Skeletal muscle tissue (tissue), 4 donors: ENCODE data around the gene FAM118A. TPM values are rescaled to one million over a fixed set of nuclear protein-coding genes. Genes with fewer than 3 reads are reported as not detected.
"Not testable (repeated sequence)": the region's sequence is repeated elsewhere in the genome, so short reads cannot be mapped to it uniquely, and the experiment has no call there.

Experiments used
- H3K27ac ChIP-seq: one replicate; pipeline ENCODE4 v1.7.0; 2013; ENCODE audit warnings: mild to moderate bottlenecking, low read depth, low read length, inconsistent platforms
- H3K27me3 ChIP-seq, 3 donors: one replicate each; pipeline ENCODE4 v1.7.0; 2013; ENCODE audit warnings: low read length in 3 of 3; ENCODE audit not compliant: control insufficient read depth in 3 of 3, insufficient read depth in 3 of 3
- H3K36me3 ChIP-seq, 3 donors: one replicate each; pipeline ENCODE4 v1.7.0; 2013; ENCODE audit warnings: low read length in 3 of 3; ENCODE audit not compliant: control insufficient read depth in 3 of 3, insufficient read depth in 3 of 3
- H3K4me1 ChIP-seq, 3 donors: one replicate each; pipeline ENCODE4 v1.7.0; 2013; ENCODE audit warnings: low read length in 3 of 3, mild to moderate bottlenecking in 3 of 3; ENCODE audit not compliant: control insufficient read depth in 3 of 3, insufficient read depth in 3 of 3
- H3K4me3 ChIP-seq, 3 donors: one replicate each; pipeline ENCODE4 v1.7.0; 2013; ENCODE audit warnings: low read length in 3 of 3
- H3K9ac ChIP-seq, 3 donors: one replicate each; pipeline ENCODE4 v1.7.0; 2013; ENCODE audit warnings: low read length in 3 of 3, mild to moderate bottlenecking in 3 of 3, moderate library complexity in 2 of 3, low read depth in 1 of 3
- H3K9me3 ChIP-seq, 3 donors: one replicate each; pipeline ENCODE4 v1.7.0; 2013; ENCODE audit warnings: low read length in 3 of 3; ENCODE audit not compliant: control insufficient read depth in 3 of 3
- total RNA-seq: library from RNA; depleted of rRNA; stranded (reverse); fragments of >200 nt; gene quantifications from one replicate; pipeline ENCODE4 v1.2.3, GENCODE V29; 2014
- donor health status: Osteomylitis.

FAM118A gene
- total RNA-seq, 1 donor from 2014 or later: 17.2 TPM

- not testable (repeated sequence) for H3K4me3 ChIP-seq, H3K9me3 ChIP-seq, H3K27ac ChIP-seq, H3K36me3 ChIP-seq, H3K9ac ChIP-seq, H3K4me1 ChIP-seq, H3K27me3 ChIP-seq
These were observed 43.0 kb downstream of the FAM118A start for GRCh38 chr22:45352757-45353156.

DNA sequence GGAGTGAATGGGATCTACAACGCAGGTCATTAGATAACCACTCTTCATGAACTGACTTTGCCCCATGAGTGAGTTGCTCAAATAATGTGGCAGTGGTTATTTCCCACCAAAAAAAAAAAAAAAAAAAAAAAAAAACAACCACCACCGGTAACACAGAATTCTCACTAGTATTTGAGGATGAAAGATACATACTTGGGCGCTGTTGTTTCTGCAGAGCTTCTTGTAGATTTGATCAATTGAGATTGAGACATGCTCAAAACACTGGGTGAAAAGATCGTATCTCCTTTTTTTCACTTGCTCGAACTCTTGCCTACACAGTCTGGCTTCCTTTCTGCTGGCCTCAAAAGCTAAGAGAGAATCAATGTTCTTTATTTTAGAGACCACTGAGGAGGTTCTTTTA lies 44.1 kb downstream of the FAM118A start:
- Histone ChIP-seq H3K27me3 (no peaks in the 10 kb centered on the region), H3K36me3 (no peaks in the 10 kb centered on the region), H3K27ac (no peak overlapping the region), H3K4me3 (no peak overlapping the region), H3K4me1 (no peaks in the 10 kb centered on the region), H3K9ac (no peak overlapping the region), H3K9me3 (no peaks in the 10 kb centered on the region)

DNA sequence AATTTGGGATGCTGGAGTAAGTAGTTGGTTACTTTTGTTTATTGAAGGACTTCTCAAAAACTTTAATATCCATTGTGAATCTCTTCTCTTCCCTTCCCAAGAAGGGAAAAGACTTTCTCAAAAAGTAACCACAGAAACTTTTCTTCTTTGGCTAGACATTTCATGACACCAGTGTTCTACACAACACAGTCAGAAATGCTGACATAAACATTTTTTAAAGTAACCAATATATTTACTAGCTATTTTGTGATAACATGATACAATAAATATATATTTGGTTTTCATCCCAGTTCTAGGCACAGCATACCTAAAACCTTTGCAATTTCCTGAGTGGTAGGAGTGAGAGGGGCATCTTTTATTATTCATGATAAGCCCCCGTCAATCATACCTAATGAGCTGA lies 47.8 kb downstream of the FAM118A start:
- Histone ChIP-seq H3K4me3 (no peak overlapping the region), H3K27ac (no peak overlapping the region), H3K9me3 (no peaks in the 10 kb centered on the region), H3K27me3 (peaks cover 0 to 4% (median 3%) of the 10 kb centered on the region in 3 donors), H3K36me3 (no peaks in the 10 kb centered on the region), H3K4me1 (no peaks in the 10 kb centered on the region), H3K9ac (no peak overlapping the region)

- H3K9ac ChIP-seq: no peak overlapping the region
- no peaks in the 10 kb centered on the region for H3K36me3 ChIP-seq
- no peaks in the 10 kb centered on the region for H3K9me3 ChIP-seq
- H3K27ac ChIP-seq: no peak overlapping the region
- H3K27me3 ChIP-seq: peaks cover 0 to 4% (median 3%) of the 10 kb centered on the region in 3 donors
- no peaks in the 10 kb centered on the region for H3K4me1 ChIP-seq
- no peak overlapping the region for H3K4me3 ChIP-seq
These were observed 48.4 kb downstream of the FAM118A start for GRCh38 chr22:45358127-45358526.

DNA sequence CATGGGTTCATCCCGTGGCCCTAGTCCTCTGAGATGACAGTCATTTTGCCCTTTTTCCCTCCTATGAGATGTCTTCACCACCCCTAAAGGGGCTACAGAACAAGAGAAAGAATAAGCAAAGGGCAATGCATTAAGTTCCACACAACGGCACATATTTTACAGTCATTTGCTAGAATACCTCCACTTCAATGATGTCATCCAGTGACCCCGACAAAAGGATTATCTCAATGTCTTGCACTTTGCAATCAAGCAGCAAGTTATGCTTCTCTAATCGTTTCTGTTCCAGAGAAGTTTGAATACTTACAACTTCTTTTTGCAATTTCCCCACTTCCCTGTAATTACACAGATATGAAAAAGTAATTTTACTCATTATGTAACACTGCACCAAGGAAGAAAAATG lies 49.9 kb downstream of the FAM118A start:
- no peaks in the 10 kb centered on the region for H3K9me3 ChIP-seq
- H3K36me3 ChIP-seq: no peaks in the 10 kb centered on the region
- peaks cover 0 to 4% (median 3%) of the 10 kb centered on the region in 3 donors for H3K27me3 ChIP-seq
- no peak overlapping the region for H3K9ac ChIP-seq
- no peak overlapping the region for H3K4me3 ChIP-seq
- no peak overlapping the region for H3K27ac ChIP-seq
- no peaks in the 10 kb centered on the region for H3K4me1 ChIP-seq

DNA sequence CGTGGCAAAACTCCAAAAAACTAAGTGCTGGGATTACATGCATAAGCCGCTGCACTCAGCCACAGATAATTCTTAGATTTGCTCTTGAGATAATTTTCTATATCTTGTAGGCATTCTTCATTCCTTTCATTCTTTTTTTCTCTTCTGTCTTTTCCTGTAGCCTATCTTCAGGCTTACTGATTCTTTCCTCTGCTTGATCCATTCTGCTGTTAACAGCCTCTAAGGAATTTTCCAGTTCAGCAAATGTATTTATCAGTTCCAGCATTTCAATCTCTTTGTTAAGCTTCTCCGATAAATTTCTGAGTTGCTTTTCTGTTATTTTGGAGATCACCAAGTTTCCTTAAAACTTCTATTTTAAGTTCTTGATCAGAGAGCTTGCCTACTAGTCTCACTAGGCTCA lies 57.0 kb downstream of the FAM118A start:
- Histone ChIP-seq H3K9ac (no peak overlapping the region), H3K27ac (no peak overlapping the region), H3K36me3 (no peaks in the 10 kb centered on the region), H3K27me3 (peaks cover 0 to 3% (median 0%) of the 10 kb centered on the region in 3 donors), H3K4me3 (no peak overlapping the region), H3K9me3 (no peaks in the 10 kb centered on the region), H3K4me1 (no peaks in the 10 kb centered on the region)

DNA sequence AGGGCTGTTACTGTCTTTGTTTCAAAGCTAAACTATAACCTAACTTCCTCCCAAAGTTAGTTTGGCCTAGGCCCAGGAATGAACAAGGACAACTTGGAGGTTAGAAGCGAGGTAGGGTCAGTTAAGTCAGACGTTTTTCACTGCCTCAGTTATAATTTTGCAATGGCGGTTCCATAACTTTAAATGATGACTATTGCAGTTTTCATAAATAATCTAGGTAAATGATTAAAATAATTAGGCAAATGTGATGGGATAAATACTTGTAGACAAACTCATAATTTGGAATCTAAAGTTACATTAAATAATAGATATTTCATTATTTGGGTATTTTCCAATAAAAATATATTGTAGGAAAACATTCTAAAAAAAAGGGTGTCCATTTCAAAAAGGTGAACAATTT lies 63.9 kb downstream of the FAM118A start:
- H3K27ac ChIP-seq, H3K36me3 ChIP-seq, H3K9me3 ChIP-seq, H3K27me3 ChIP-seq, H3K4me1 ChIP-seq, H3K9ac ChIP-seq, H3K4me3 ChIP-seq: not testable (repeated sequence)

DNA sequence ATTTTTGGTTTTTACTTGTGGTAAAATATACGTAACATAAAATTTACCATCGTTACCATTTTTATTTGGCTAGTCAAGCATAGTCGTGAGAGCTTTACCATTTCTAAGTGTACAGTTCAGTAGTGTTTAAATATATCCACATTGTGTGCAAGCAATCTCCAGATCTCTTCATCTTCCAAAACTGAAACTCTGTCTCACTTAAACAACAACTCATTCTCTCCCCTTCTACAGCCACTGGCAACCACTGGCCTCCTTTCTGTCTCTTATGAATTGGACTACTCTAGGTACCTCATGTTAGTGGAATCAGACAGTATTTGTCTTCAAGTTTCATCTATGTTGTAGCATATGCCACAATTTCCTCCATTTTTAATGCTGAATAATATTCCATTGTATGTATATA lies 66.3 kb downstream of the FAM118A start:
- Histone ChIP-seq H3K9ac (no peak overlapping the region), H3K27me3 (no peaks in the 10 kb centered on the region), H3K4me1 (no peaks in the 10 kb centered on the region), H3K9me3 (no peaks in the 10 kb centered on the region), H3K4me3 (no peak overlapping the region), H3K36me3 (no peaks in the 10 kb centered on the region), H3K27ac (no peak overlapping the region)

DNA sequence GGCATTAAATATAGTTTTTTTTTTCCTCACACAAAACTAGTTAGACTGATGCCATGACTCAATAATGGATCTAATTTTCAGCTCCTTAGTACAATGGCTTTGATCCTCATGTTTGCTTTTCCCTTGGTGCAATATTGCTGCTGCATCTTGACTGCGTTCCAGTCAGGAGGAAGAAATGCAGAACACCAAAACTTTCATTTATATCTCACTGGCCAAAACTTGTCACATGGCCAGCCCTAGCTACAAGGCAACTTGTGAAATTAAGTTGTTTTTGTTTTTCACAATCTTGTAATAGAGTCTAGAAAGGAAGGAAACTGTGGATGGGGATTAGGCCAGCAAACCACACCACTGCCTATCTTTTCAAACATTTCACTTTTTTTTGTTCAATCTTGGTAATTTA lies 67.0 kb downstream of the FAM118A start:
- no peak overlapping the region for H3K4me3 ChIP-seq
- H3K27ac ChIP-seq: no peak overlapping the region
- no peaks in the 10 kb centered on the region for H3K4me1 ChIP-seq
- no peaks in the 10 kb centered on the region for H3K36me3 ChIP-seq
- H3K27me3 ChIP-seq: no peaks in the 10 kb centered on the region
- H3K9me3 ChIP-seq: no peaks in the 10 kb centered on the region
- no peak overlapping the region for H3K9ac ChIP-seq

- Histone ChIP-seq H3K4me1 (no peaks in the 10 kb centered on the region), H3K36me3 (no peaks in the 10 kb centered on the region), H3K27ac (no peak overlapping the region), H3K27me3 (no peaks in the 10 kb centered on the region), H3K4me3 (no peak overlapping the region), H3K9ac (no peak overlapping the region), H3K9me3 (no peaks in the 10 kb centered on the region)
These were observed 71.6 kb downstream of the FAM118A start for GRCh38 chr22:45381348-45381747.

DNA sequence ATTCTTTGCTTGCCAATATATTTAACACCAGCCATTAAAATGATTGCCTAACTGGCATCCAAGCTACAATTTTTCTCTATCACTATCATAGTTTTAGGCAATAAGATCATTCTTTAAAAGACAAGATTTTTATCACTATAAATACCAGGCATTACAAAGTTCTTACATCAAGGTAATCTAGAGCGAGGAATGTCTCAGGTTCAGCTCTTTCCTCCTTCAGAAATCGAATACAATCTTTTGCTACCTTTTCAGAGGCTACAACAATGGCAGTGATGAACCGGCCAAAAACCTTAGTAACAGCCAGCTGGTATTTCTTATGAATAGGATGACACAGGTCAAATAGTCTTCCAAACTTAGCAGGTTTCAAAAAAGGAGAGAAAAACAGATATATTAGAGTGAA lies 79.8 kb downstream of the FAM118A start:
- Histone ChIP-seq H3K4me3 (no peak overlapping the region), H3K9me3 (no peaks in the 10 kb centered on the region), H3K27ac (no peak overlapping the region), H3K27me3 (no peaks in the 10 kb centered on the region), H3K4me1 (no peaks in the 10 kb centered on the region), H3K36me3 (no peaks in the 10 kb centered on the region), H3K9ac (no peak overlapping the region)
